GM12878 (cell line): Measurements from ENCODE around the gene TRAFD1. TPM values are rescaled to one million over a fixed set of nuclear protein-coding genes. Genes with fewer than 3 reads are reported as not detected.
A peak's percentile ranks its signal among the peaks of the same experiment; 100 is the strongest.

Experiments used
- ATAC-seq: fragments of 200-7000 bp; cut with Tn5 transposase; 3 replicates; pipeline ENCODE4 v1.9.1; 2020; ENCODE audit warnings: mild to moderate bottlenecking, moderate library complexity
- BruUV-seq: library from RNA; stranded (reverse); fragments of 400-500 nt; replicated peaks from 2 replicates; lab custom pipeline; 2021; lab: Mats Ljungman, UMichigan
- CTCF ChIA-PET: fragments of 300-600 bp; sonication (Branson Sonifier 250); formaldehyde crosslinking; extraction: SDS; loops from one replicate; lab custom pipeline; 2021; ENCODE audit warnings: inconsistent platforms; lab: Yijun Ruan, JAX
- POLR2A ChIA-PET: fragments of 350-600 bp; formaldehyde crosslinking; extraction: SDS; loops from one replicate; lab custom pipeline; 2021; ENCODE audit warnings: inconsistent platforms; lab: Charles Lee
- RAD21 ChIA-PET: fragments of 300-600 bp; sonication (Branson Sonifier 250); formaldehyde crosslinking; loops from one replicate; lab custom pipeline; 2023; ENCODE audit warnings: antibody characterized with exemption; ENCODE audit not compliant: unreplicated experiment; lab: Charles Lee
- SMC1A ChIA-PET: fragments of 300-600 bp; sonication (Branson Sonifier 250); formaldehyde crosslinking; loops from one replicate; lab custom pipeline; 2023; ENCODE audit not compliant: unreplicated experiment, uncharacterized antibody; lab: Charles Lee
- DNase-seq: peaks from one replicate; pipeline ENCODE4 v3.0.0-alpha.2; 2011; ENCODE audit warnings: low read depth, low spot score
- FAIRE-seq: peaks from 3 replicates; lab custom pipeline; 2011; peaks lifted over from hg19 to GRCh38; lab: Jason Lieb, UNC
- H2AFZ ChIP-seq: 2 replicates; pipeline ENCODE4 v1.6.0; 2011; ENCODE audit warnings: low read depth, low read length, control low read depth; ENCODE audit not compliant: control insufficient read depth
- H3K27ac ChIP-seq: 2 replicates; pipeline ENCODE4 v1.5.1; 2011; ENCODE audit warnings: control low read depth; ENCODE audit not compliant: control insufficient read depth, insufficient read depth
- H3K27me3 ChIP-seq, 2 experiments: replicated peaks in 1 of 2; 2 replicates each; pipeline versions ENCODE4 v1.6.0 to v1.6.1; 2011; ENCODE audit warnings: low read length in 1 of 2; ENCODE audit not compliant: control insufficient read depth in 2 of 2, insufficient read depth in 2 of 2
- H3K36me3 ChIP-seq, 2 experiments: 2 replicates each; pipeline ENCODE4 v1.5.1; 2011; ENCODE audit warnings: low read length in 1 of 2; ENCODE audit not compliant: control insufficient read depth in 2 of 2, insufficient read depth in 2 of 2
- H3K4me1 ChIP-seq: 2 replicates; pipeline ENCODE4 v1.6.1; 2011; ENCODE audit warnings: mild to moderate bottlenecking, low read length, moderate library complexity, mixed read lengths; ENCODE audit not compliant: control insufficient read depth, insufficient read depth
- H3K4me2 ChIP-seq: 2 replicates; pipeline ENCODE4 v1.6.0; 2011; ENCODE audit warnings: control low read depth; ENCODE audit not compliant: control insufficient read depth, insufficient read depth
- H3K4me3 ChIP-seq: fragments of 200-600 bp; sonication (generic); 2 replicates; pipeline ENCODE4 v1.5.1; 2016
- H3K79me2 ChIP-seq: 2 replicates; pipeline ENCODE4 v1.6.0; 2011; ENCODE audit warnings: low read length; ENCODE audit not compliant: control insufficient read depth, insufficient read depth
- H3K9ac ChIP-seq: 2 replicates; pipeline ENCODE4 v1.8.0; 2011; ENCODE audit warnings: low read length, control low read depth, mixed read lengths; ENCODE audit not compliant: control insufficient read depth, insufficient read depth
- H3K9me3 ChIP-seq: replicated peaks from 3 replicates; pipeline ENCODE4 v1.5.1; 2011; ENCODE audit warnings: mild to moderate bottlenecking, low read length; ENCODE audit not compliant: control insufficient read depth, insufficient read depth
- H4K20me1 ChIP-seq: 2 replicates; pipeline ENCODE4 v1.6.0; 2011; ENCODE audit not compliant: control insufficient read depth, insufficient read depth
- BCLAF1 ChIP-seq: fragments of 450-650 bp; IDR thresholded peaks from 2 replicates; pipeline ENCODE4 v1.6.1; 2017; ENCODE audit warnings: antibody characterized with exemption, mild to moderate bottlenecking, moderate library complexity
- HDGF ChIP-seq: fragments of 450-650 bp; IDR thresholded peaks from 2 replicates; pipeline ENCODE4 v1.6.1; 2016; ENCODE audit warnings: antibody characterized with exemption
- NR2C2 ChIP-seq: IDR thresholded peaks from 2 replicates; pipeline ENCODE4 v1.6.1; 2011; ENCODE audit warnings: borderline replicate concordance, low read depth; ENCODE audit not compliant: control insufficient read depth, insufficient read length
- PKNOX1 ChIP-seq: fragments of 450-650 bp; IDR thresholded peaks from 2 replicates; pipeline ENCODE4 v1.6.1; 2016; ENCODE audit warnings: mild to moderate bottlenecking
- POLR2AphosphoS5 ChIP-seq: IDR thresholded peaks from 2 replicates; pipeline ENCODE4 v1.6.1; 2011; ENCODE audit warnings: mild to moderate bottlenecking, low read length, inconsistent platforms
- POU2F2 ChIP-seq: IDR thresholded peaks from 3 replicates; pipeline ENCODE4 v1.6.1; 2011; ENCODE audit warnings: low read depth, mild to moderate bottlenecking, low read length, borderline replicate concordance
- RELA ChIP-seq: fragments of 450-650 bp; IDR thresholded peaks from 2 replicates; pipeline ENCODE4 v1.8.0; 2014; ENCODE audit warnings: borderline replicate concordance; ENCODE audit not compliant: partially characterized antibody
- SIX5 ChIP-seq: IDR thresholded peaks from 2 replicates; pipeline ENCODE4 v1.6.1; 2011; ENCODE audit warnings: mild to moderate bottlenecking, low read depth, low read length, moderate library complexity; ENCODE audit not compliant: severe bottlenecking
- SREBF1 ChIP-seq: IDR thresholded peaks from 2 replicates; pipeline ENCODE4 v1.6.1; 2012; ENCODE audit warnings: mild to moderate bottlenecking, low read length
- ZBTB33 ChIP-seq: fragments of 450-650 bp; IDR thresholded peaks from 2 replicates; pipeline ENCODE4 v1.6.1; 2017; ENCODE audit warnings: mild to moderate bottlenecking
- ZNF622 ChIP-seq: fragments of 450-650 bp; IDR thresholded peaks from 2 replicates; pipeline ENCODE4 v1.6.1; 2017; ENCODE audit warnings: mild to moderate bottlenecking, inconsistent platforms
- WGBS: methylation state at CpG from one replicate; pipeline ENCODE4 v1.1.6; 2016; ENCODE audit warnings: low lambda C conversion rate; ENCODE audit not compliant: insufficient replicate concordance, insufficient coverage; ENCODE audit errors: missing lambda C conversion rate; 5-methylcytosine and 5-hydroxymethylcytosine counted together
- in situ Hi-C: fragments of 300-500 bp; cut with MboI; formaldehyde crosslinking; loops from 9 replicates; pipeline ENCODE4 v1.14.3; 2018; ENCODE audit warnings: mixed read lengths
- intact Hi-C: fragments of 100-400 bp; cut with micrococcal nuclease; formaldehyde crosslinking; loops from one replicate; pipeline ENCODE4 v1.14.2; 2022; ENCODE audit not compliant: unreplicated experiment
- polyA plus RNA-seq, 11 experiments: library from polyadenylated mRNA; depleted of rRNA in 4 of 11; unstranded in 6 of 11; stranded (reverse) in 5 of 11; fragments of >200 nt; fragmentation: Nextera tagmentation in 4 of 11; fragmentation: Illumina TruSeq in 1 of 11; extraction: Ambion mirVana in 4 of 11; extraction: Trizol in 1 of 11; gene quantifications; 1 replicate in 1 of 11; 2 replicates in 10 of 11; pipeline versions ENCODE4 v1.2.1 to v1.2.3, GENCODE V29; 2011 to 2016; ENCODE audit warnings: inconsistent platforms in 2 of 11, missing spikeins in 2 of 11, low read depth in 1 of 11
- total RNA-seq, 4 experiments: library from RNA; depleted of rRNA in 3 of 4; stranded (reverse); fragments of >200 nt in 3 of 4; fragmentation: Illumina TruSeq in 1 of 4; extraction: Trizol in 1 of 4; gene quantifications; 2 replicates each; pipeline versions ENCODE4 v1.2.1 to v1.2.3, GENCODE V29; 2013 to 2021

TRAFD1 gene
- total and polyA plus RNA-seq, 10 of the 15 experiments (the other 5 are each of a cell fraction or from before 2014, with no cell fraction given) = 37.2 to 55.5 (median 46.2) TPM

GRCh38 chr12:112115259-112116045 lies 9.9 kb upstream of the TRAFD1 start (continued):
- TF ChIP-seq SIX5 (no peak), SREBF1 (no peak), HDGF (no peak)

GRCh38 chr12:112116232-112117060 lies 8.9 kb upstream of the TRAFD1 start:
- Histone ChIP-seq H3K27me3 (no peaks in the 10 kb centered on the region), H3K79me2 (no peaks in the 10 kb centered on the region), H3K27ac (no peak overlapping the region), H3K4me3 (no peak overlapping the region), H4K20me1 (no peaks in the 10 kb centered on the region), H2AFZ (peak overlapping the region; percentile 90), H3K9ac (no peak overlapping the region), H3K36me3 (no peaks in the 10 kb centered on the region), H3K9me3 (no peaks in the 10 kb centered on the region), H3K4me1 (peaks cover 5% of the 10 kb centered on the region; the same call in 1 of the 2 replicates), H3K4me2 (0 out of 2 replicates have a peak overlapping the region, but pooled peaks have one; percentile 28)
- ChIA-PET CTCF (interaction anchor here (0.9 to 1.0 kb wide), 3 partner anchors 9 to 16 kb away, joined by 3 to 7 read pairs (median 5); partner anchors contain the start of gene TRAFD1), POLR2A (interaction anchor here (1.1 to 3.5 kb wide), 4 partner anchors 9 to 16 kb away, joined by 3 to 19 read pairs (median 5); partner anchors contain the start of gene TRAFD1), RAD21 (interaction anchor here (1.6 kb wide), 1 partner anchor 9 kb away, joined by 5 read pairs; the partner anchor contains the start of gene TRAFD1), SMC1A (interaction anchor here (1.0 to 1.9 kb wide), 6 partner anchors 8 to 102 kb away, joined by 3 to 5 read pairs (median 4); partner anchors contain the start of genes NAA25 and TRAFD1)
- FAIRE-seq = peak; percentile 18
- ATAC-seq = peak; percentile 97
- DNase-seq = no peak
- no TSS peak for BruUV-seq
- intact Hi-C loops = no loop called here
- WGBS = 63% methylated on average over 7 of the region's 7 CpGs
- in situ Hi-C loops = no loop called here
- TF ChIP-seq PKNOX1 = no peak
- no peak for TF ChIP-seq BCLAF1
- TF ChIP-seq ZBTB33 = no peak
- no peak for TF ChIP-seq RELA
- no peak for TF ChIP-seq ZNF622
- no peak for TF ChIP-seq NR2C2
- TF ChIP-seq POU2F2 = peak; percentile 100
- 0 out of 2 replicates have a peak, but pooled peaks have one; percentile 42 for TF ChIP-seq POLR2AphosphoS5
